Measurements from ENCODE around the gene CAB39.

DNA sequence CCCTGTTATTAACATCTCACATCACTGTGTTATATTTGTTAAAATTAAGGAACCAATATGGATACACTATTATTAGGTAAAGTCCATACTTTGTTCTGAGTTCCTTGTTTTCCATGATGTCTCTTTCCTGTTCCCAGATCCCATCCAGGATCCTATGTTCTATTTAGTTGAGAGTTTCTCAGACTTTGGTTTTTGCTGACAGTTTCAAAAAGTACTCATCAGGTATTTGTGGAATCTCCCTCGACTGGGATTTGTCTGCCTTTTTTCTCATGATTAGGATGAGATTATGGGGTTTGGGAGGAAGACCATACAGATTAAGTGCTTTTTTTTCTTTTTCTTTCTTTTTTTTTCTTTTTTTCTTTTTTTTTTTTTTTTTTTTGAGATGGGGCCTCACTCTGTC, 112.7 kb downstream of the CAB39 start:
- TF ChIP-seq, protein P1, sequence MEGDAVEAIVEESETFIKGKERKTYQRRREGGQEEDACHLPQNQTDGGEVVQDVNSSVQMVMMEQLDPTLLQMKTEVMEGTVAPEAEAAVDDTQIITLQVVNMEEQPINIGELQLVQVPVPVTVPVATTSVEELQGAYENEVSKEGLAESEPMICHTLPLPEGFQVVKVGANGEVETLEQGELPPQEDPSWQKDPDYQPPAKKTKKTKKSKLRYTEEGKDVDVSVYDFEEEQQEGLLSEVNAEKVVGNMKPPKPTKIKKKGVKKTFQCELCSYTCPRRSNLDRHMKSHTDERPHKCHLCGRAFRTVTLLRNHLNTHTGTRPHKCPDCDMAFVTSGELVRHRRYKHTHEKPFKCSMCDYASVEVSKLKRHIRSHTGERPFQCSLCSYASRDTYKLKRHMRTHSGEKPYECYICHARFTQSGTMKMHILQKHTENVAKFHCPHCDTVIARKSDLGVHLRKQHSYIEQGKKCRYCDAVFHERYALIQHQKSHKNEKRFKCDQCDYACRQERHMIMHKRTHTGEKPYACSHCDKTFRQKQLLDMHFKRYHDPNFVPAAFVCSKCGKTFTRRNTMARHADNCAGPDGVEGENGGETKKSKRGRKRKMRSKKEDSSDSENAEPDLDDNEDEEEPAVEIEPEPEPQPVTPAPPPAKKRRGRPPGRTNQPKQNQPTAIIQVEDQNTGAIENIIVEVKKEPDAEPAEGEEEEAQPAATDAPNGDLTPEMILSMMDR (IDR thresholded peaks at IDR 0.05 in 8 of 11, conservative IDR thresholded peaks at IDR 0.05 in 3 of 11), result no peak
- no peak for TF ChIP-seq POLR2AphosphoS5 (IDR thresholded peaks at IDR 0.05)

Measured in spleen (tissue), 7 donors.